ENCODE data around the gene LRP3.
A peak's percentile ranks its signal among the peaks of the same experiment; 100 is the strongest.

- TF ChIP-seq, protein P1, sequence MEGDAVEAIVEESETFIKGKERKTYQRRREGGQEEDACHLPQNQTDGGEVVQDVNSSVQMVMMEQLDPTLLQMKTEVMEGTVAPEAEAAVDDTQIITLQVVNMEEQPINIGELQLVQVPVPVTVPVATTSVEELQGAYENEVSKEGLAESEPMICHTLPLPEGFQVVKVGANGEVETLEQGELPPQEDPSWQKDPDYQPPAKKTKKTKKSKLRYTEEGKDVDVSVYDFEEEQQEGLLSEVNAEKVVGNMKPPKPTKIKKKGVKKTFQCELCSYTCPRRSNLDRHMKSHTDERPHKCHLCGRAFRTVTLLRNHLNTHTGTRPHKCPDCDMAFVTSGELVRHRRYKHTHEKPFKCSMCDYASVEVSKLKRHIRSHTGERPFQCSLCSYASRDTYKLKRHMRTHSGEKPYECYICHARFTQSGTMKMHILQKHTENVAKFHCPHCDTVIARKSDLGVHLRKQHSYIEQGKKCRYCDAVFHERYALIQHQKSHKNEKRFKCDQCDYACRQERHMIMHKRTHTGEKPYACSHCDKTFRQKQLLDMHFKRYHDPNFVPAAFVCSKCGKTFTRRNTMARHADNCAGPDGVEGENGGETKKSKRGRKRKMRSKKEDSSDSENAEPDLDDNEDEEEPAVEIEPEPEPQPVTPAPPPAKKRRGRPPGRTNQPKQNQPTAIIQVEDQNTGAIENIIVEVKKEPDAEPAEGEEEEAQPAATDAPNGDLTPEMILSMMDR (IDR thresholded peaks at IDR 0.05) = peak; percentile 88
- TF ChIP-seq ELF1 (IDR thresholded peaks at IDR 0.05) (no peak), RCOR1 (IDR thresholded peaks at IDR 0.05; ENCODE audit: low read length) (peak; percentile 25; the same call in 1 of the 2 replicates), MEF2A (IDR thresholded peaks at IDR 0.05; ENCODE audit: borderline replicate concordance, low read depth) (no peak)
These were observed 41.3 kb downstream of the LRP3 start for GRCh38 chr19:33235269-33235995.

Measured in SK-N-SH (cell line).